ENCODE results near the gene TMEM63B.

TMEM63B gene

GRCh38 chr6:44202972-44203750, 75.8 kb downstream of the TMEM63B start:
- TF ChIP-seq CTCF (conservative IDR thresholded peaks at IDR 0.05) (no peak), ZFX (IDR thresholded peaks at IDR 0.05) (no peak)
- no peak overlapping the region for H3K27ac ChIP-seq

GRCh38 chr6:44203955-44204354, 76.6 kb downstream of the TMEM63B start:
- TF ChIP-seq CTCF (conservative IDR thresholded peaks at IDR 0.05): no peak
- TF ChIP-seq ZFX (IDR thresholded peaks at IDR 0.05): no peak
- H3K27ac ChIP-seq: no peak overlapping the region
